Muscle of leg (tissue), 11 donors: ENCODE results near the gene GPR149. TPM values are rescaled to one million over a fixed set of nuclear protein-coding genes. Genes with fewer than 3 reads are reported as not detected.

ENCODE experiments used
- DNase-seq: peaks from one replicate; pipeline ENCODE4 v3.0.0; 2013
- H3K27ac ChIP-seq: one replicate; pipeline ENCODE4 v1.5.1; 2013; ENCODE audit warnings: mild to moderate bottlenecking, low read length, control low read depth
- H3K27me3 ChIP-seq: one replicate; pipeline ENCODE4 v1.6.1; 2013; ENCODE audit warnings: low read length; ENCODE audit not compliant: control insufficient read depth, insufficient read depth
- H3K36me3 ChIP-seq: one replicate; pipeline ENCODE4 v1.6.1; 2013; ENCODE audit warnings: low read length; ENCODE audit not compliant: control insufficient read depth, insufficient read depth
- H3K4me1 ChIP-seq: one replicate; pipeline ENCODE4 v1.6.1; 2013; ENCODE audit warnings: low read length; ENCODE audit not compliant: control insufficient read depth, insufficient read depth
- H3K4me3 ChIP-seq: one replicate; pipeline ENCODE4 v1.5.1; 2013; ENCODE audit warnings: low read length, control low read depth
- H3K9me3 ChIP-seq: replicated peaks from 2 replicates; pipeline ENCODE4 v1.6.1; 2013; ENCODE audit warnings: low read depth, low read length; ENCODE audit not compliant: control insufficient read depth
- WGBS: methylation state at CpG from one replicate; pipeline ENCODE4 v1.1.5; 2013; ENCODE audit warnings: missing lambda C conversion rate; ENCODE audit not compliant: insufficient coverage; 5-methylcytosine and 5-hydroxymethylcytosine counted together
- polyA plus RNA-seq, 8 donors: library from polyadenylated mRNA; unstranded; fragments of 120-200 nt; gene quantifications; one replicate each; pipeline versions ENCODE4 v1.2.1 to v1.2.3, GENCODE V29; 2013; ENCODE audit warnings: inconsistent platforms in 1 of 8, low replicate concordance in 1 of 8; ENCODE audit not compliant: insufficient read length in 8 of 8, insufficient read depth in 1 of 8
- total RNA-seq: library from RNA; stranded (reverse); fragments of 120-200 nt; gene quantifications from one replicate; pipeline ENCODE4 v1.2.4, GENCODE V29; 2013

Gene GPR149
- total and polyA plus RNA-seq, 9 donors: 0.05 to 0.50 (median 0.28) TPM; not detected in 1

- no peaks in the 10 kb centered on the region for H3K9me3 ChIP-seq
- H3K27ac ChIP-seq: no peak overlapping the region
- H3K36me3 ChIP-seq: no peaks in the 10 kb centered on the region
- no peaks in the 10 kb centered on the region for H3K4me1 ChIP-seq
- H3K4me3 ChIP-seq: no peak overlapping the region
- DNase-seq: no peak
- peaks cover 5% of the 10 kb centered on the region for H3K27me3 ChIP-seq
These were observed 7.3 kb downstream of the GPR149 start for GRCh38 chr3:154422694-154423093.

- WGBS: no CpG with 5 or more reads among the region's 3 CpGs
- peak; percentile 59 for DNase-seq
- Histone ChIP-seq H3K4me3 (no peak overlapping the region), H3K9me3 (no peaks in the 10 kb centered on the region), H3K36me3 (no peaks in the 10 kb centered on the region), H3K27ac (no peak overlapping the region), H3K4me1 (no peaks in the 10 kb centered on the region), H3K27me3 (no peaks in the 10 kb centered on the region)
These were observed 8.9 kb downstream of the GPR149 start for GRCh38 chr3:154421083-154421482.

- no peaks in the 10 kb centered on the region for H3K36me3 ChIP-seq
- no peaks in the 10 kb centered on the region for H3K4me1 ChIP-seq
- H3K27ac ChIP-seq: no peak overlapping the region
- H3K27me3 ChIP-seq: no peaks in the 10 kb centered on the region
- no peak overlapping the region for H3K4me3 ChIP-seq
- WGBS: no CpG with 5 or more reads among the region's 3 CpGs
- DNase-seq: no peak
- no peaks in the 10 kb centered on the region for H3K9me3 ChIP-seq
These were observed 31.7 kb downstream of the GPR149 start for GRCh38 chr3:154398084-154398967.

- H3K27ac ChIP-seq: no peak overlapping the region
- H3K9me3 ChIP-seq: no peaks in the 10 kb centered on the region
- H3K36me3 ChIP-seq: no peaks in the 10 kb centered on the region
- WGBS: no CpG with 5 or more reads among the region's 3 CpGs
- no peak overlapping the region for H3K4me3 ChIP-seq
- H3K27me3 ChIP-seq: no peaks in the 10 kb centered on the region
- DNase-seq: no peak
- H3K4me1 ChIP-seq: no peaks in the 10 kb centered on the region
These were observed 40.1 kb downstream of the GPR149 start for GRCh38 chr3:154389861-154390260.

- H3K36me3 ChIP-seq: no peaks in the 10 kb centered on the region
- H3K4me3 ChIP-seq: no peak overlapping the region
- H3K27ac ChIP-seq: no peak overlapping the region
- H3K4me1 ChIP-seq: no peaks in the 10 kb centered on the region
- H3K27me3 ChIP-seq: no peaks in the 10 kb centered on the region
- DNase-seq: no peak
- H3K9me3 ChIP-seq: no peaks in the 10 kb centered on the region
These were observed 45.5 kb downstream of the GPR149 start for GRCh38 chr3:154384479-154384878.

GRCh38 chr3:154378311-154378710, 51.7 kb downstream of the GPR149 start:
- H3K4me1 ChIP-seq: no peaks in the 10 kb centered on the region
- no peaks in the 10 kb centered on the region for H3K36me3 ChIP-seq
- H3K4me3 ChIP-seq: no peak overlapping the region
- no peak overlapping the region for H3K27ac ChIP-seq
- H3K9me3 ChIP-seq: no peaks in the 10 kb centered on the region
- no CpG with 5 or more reads among the region's 2 CpGs for WGBS
- H3K27me3 ChIP-seq: no peaks in the 10 kb centered on the region
- DNase-seq: no peak

GRCh38 chr3:154367221-154367620, 62.8 kb downstream of the GPR149 start:
- Histone ChIP-seq H3K27me3 (no peaks in the 10 kb centered on the region), H3K27ac (no peak overlapping the region), H3K4me3 (no peak overlapping the region), H3K9me3 (peaks cover 2% of the 10 kb centered on the region), H3K36me3 (no peaks in the 10 kb centered on the region), H3K4me1 (no peaks in the 10 kb centered on the region)
- DNase-seq: no peak
- WGBS: 40% methylated on average over 1 of the region's 3 CpGs

- no peak overlapping the region for H3K4me3 ChIP-seq
- no peaks in the 10 kb centered on the region for H3K36me3 ChIP-seq
- no peak overlapping the region for H3K27ac ChIP-seq
- H3K27me3 ChIP-seq: no peaks in the 10 kb centered on the region
- H3K4me1 ChIP-seq: no peaks in the 10 kb centered on the region
- no peak for DNase-seq
- peaks cover 2% of the 10 kb centered on the region for H3K9me3 ChIP-seq
These were observed 65.1 kb downstream of the GPR149 start for GRCh38 chr3:154364849-154365248.

- no CpG with 5 or more reads among the region's 1 CpG for WGBS
- no peaks in the 10 kb centered on the region for H3K36me3 ChIP-seq
- peaks cover 2% of the 10 kb centered on the region for H3K9me3 ChIP-seq
- H3K27ac ChIP-seq: no peak overlapping the region
- H3K4me1 ChIP-seq: no peaks in the 10 kb centered on the region
- H3K27me3 ChIP-seq: no peaks in the 10 kb centered on the region
- H3K4me3 ChIP-seq: no peak overlapping the region
- DNase-seq: no peak
These were observed 68.9 kb downstream of the GPR149 start for GRCh38 chr3:154361099-154361498.

- 63% methylated on average over 1 of the region's 1 CpG for WGBS
These were observed 74.0 kb downstream of the GPR149 start for GRCh38 chr3:154356009-154356408.

GRCh38 chr3:154349223-154349622, 80.8 kb downstream of the GPR149 start:
- no CpG with 5 or more reads among the region's 2 CpGs for WGBS
- H3K27ac ChIP-seq: no peak overlapping the region
- no peaks in the 10 kb centered on the region for H3K27me3 ChIP-seq
- H3K4me3 ChIP-seq: no peak overlapping the region
- H3K36me3 ChIP-seq: no peaks in the 10 kb centered on the region
- no peak for DNase-seq
- H3K4me1 ChIP-seq: no peaks in the 10 kb centered on the region
- no peaks in the 10 kb centered on the region for H3K9me3 ChIP-seq

More at GRCh38 chr3:154356009-154356408, 74.0 kb downstream of the GPR149 start:
- no peaks in the 10 kb centered on the region for H3K27me3 ChIP-seq
- H3K36me3 ChIP-seq: no peaks in the 10 kb centered on the region
- H3K4me3 ChIP-seq: no peak overlapping the region
- H3K27ac ChIP-seq: no peak overlapping the region
- H3K4me1 ChIP-seq: no peaks in the 10 kb centered on the region
- DNase-seq: no peak
- H3K9me3 ChIP-seq: no peaks in the 10 kb centered on the region
